ENCODE results near the gene PSMG3.

PSMG3 gene

DNA sequence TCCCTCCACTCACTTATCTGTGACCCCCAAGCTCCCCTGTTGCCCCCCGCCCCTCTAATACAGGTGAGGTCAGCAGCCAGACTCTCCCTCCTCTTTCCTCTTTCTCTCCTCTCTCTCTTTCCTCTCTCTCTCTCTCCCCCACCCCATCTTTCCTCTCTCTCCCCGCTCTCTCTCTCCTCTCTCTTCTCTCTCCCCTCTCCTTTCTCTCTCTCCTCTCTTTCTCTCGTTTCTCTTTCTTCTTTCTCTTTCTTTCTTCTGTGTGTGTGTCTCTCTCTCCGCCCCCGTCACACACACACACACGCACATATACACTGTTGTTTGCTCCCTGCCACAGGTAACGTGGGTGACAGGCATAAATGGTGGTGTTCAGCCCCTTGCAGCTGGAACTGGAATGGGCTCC lies 37.2 kb upstream of the PSMG3 start:
- no peak for DNase-seq (ENCODE audit: low read depth, low spot score)
- 100% methylated on average over 2 of the region's 7 CpGs for WGBS (ENCODE audit: insufficient coverage, insufficient read length)
- Histone ChIP-seq H3K4me1 (ENCODE audit: control insufficient read depth, insufficient read depth, low read length) (peaks cover 2% of the 10 kb centered on the region; the same call in 1 of the 2 replicates), H3K9me3 (ENCODE audit: control insufficient read depth, insufficient read depth, low read length) (no peaks in the 10 kb centered on the region), H3K4me3 (ENCODE audit: low read length) (no peak overlapping the region), H3K36me3 (ENCODE audit: control insufficient read depth, insufficient read depth, low read length) (no peaks in the 10 kb centered on the region), H3K27me3 (ENCODE audit: control insufficient read depth, insufficient read depth, low read length) (no peaks in the 10 kb centered on the region), H3K27ac (ENCODE audit: low read length) (no peak overlapping the region)

DNA sequence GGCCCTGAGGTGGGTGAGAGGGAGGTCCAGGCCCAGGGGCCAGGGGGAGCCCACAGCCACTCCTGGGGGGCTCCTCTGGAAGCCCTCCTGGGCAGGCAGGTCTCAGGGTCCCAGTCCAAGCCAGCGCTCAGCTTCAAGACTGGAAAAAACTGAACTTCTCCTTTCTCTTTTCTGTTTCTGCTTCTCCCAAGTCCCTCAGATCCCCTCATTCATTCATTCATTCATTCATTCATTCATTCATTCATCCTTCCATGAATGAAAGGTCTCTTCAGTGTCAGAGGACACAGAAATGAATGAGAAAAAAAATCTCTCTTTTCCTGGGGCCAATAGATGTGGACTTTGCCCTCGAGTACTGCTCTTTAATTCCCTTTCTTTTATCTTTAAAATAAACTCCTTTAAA lies 34.6 kb upstream of the PSMG3 start:
- Histone ChIP-seq H3K36me3 (ENCODE audit: control insufficient read depth, insufficient read depth, low read length) (no peaks in the 10 kb centered on the region), H3K4me1 (ENCODE audit: control insufficient read depth, insufficient read depth, low read length) (peaks cover 2% of the 10 kb centered on the region; the same call in 1 of the 2 replicates), H3K4me3 (ENCODE audit: low read length) (no peak overlapping the region), H3K27me3 (ENCODE audit: control insufficient read depth, insufficient read depth, low read length) (no peaks in the 10 kb centered on the region; the same call in 1 of the 2 replicates), H3K27ac (ENCODE audit: low read length) (no peak overlapping the region), H3K9me3 (ENCODE audit: control insufficient read depth, insufficient read depth, low read length) (no peaks in the 10 kb centered on the region)
- no CpG with 5 or more reads among the region's 2 CpGs for WGBS (ENCODE audit: insufficient coverage, insufficient read length)
- no peak for DNase-seq (ENCODE audit: low read depth, low spot score)

DNA sequence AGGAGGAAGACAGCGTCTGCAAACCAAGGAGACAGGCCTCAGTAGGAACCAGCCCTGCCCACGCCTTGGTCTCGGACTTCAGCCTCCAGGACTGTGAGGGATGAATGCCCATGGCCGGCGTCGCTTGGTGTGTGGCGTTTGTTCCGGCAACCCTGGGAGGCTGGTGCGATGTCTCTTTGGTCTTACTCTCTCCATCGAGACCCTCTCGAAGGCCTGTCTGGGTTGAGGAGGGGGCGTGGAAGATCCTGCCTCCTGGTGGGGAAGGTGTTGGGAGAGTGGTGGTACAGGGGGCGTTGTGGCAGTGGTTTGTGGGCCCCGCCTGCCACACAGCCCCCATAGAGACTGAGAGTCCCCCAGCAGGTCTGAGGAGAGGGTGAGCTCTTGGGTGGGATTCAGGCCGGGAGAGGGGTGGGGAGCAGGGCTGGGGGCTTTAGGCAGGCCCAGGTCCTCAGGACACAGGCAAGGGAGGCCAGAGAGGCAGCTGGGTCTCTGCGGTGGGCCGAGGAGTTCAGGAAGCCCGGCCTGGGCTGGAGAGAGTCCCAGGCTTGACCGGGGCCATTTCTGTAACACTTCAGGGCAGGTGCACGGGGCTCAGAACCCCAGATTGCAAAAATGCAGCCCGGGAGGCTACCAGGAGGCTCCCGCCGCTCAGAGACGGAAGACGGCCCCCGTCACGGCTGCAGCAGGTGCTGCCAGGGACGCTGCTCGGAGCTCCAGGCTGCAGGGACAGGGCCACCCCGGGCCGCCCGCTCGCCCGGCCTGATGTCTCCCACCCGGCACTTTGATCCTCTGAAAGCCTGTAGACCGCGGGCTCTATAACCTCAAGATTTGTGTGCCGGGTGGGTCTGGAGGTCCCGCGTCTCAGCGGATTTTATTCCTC lies 33.8 kb upstream of the PSMG3 start:
- no CpG with 5 or more reads among the region's 41 CpGs for WGBS (ENCODE audit: insufficient coverage, insufficient read length)
- Histone ChIP-seq H3K4me1 (ENCODE audit: control insufficient read depth, insufficient read depth, low read length) (peaks cover 2% of the 10 kb centered on the region; the same call in 1 of the 2 replicates), H3K4me3 (ENCODE audit: low read length) (no peak overlapping the region), H3K36me3 (ENCODE audit: control insufficient read depth, insufficient read depth, low read length) (no peaks in the 10 kb centered on the region), H3K9me3 (ENCODE audit: control insufficient read depth, insufficient read depth, low read length) (no peaks in the 10 kb centered on the region), H3K27ac (ENCODE audit: low read length) (no peak overlapping the region), H3K27me3 (ENCODE audit: control insufficient read depth, insufficient read depth, low read length) (no peaks in the 10 kb centered on the region; the same call in 1 of the 2 replicates)
- no peak for DNase-seq (ENCODE audit: low read depth, low spot score)

DNA sequence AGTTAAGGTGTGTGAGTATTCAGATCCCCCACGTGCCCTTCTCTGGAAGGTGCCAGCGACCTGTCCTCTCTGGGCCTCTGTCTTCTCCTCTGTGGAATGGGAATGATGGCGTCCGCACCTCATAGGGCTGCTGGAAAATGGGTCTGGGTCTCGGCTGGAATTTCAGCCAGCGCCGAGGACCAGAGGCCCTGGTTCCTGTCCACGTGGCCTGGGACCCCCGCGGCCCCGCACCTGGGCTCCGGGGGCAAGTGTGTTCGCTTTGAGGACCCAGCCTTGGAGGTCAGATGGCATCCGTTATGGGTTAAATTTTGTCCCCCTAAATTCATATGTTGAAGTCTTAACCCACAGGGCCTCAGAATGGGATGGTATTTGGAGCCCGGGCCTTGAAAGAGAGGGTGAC lies 32.6 kb upstream of the PSMG3 start:
- Histone ChIP-seq H3K9me3 (ENCODE audit: control insufficient read depth, insufficient read depth, low read length) (no peaks in the 10 kb centered on the region), H3K27me3 (ENCODE audit: control insufficient read depth, insufficient read depth, low read length) (no peaks in the 10 kb centered on the region; the same call in 1 of the 2 replicates), H3K4me3 (ENCODE audit: low read length) (no peak overlapping the region), H3K36me3 (ENCODE audit: control insufficient read depth, insufficient read depth, low read length) (no peaks in the 10 kb centered on the region), H3K27ac (ENCODE audit: low read length) (no peak overlapping the region), H3K4me1 (ENCODE audit: control insufficient read depth, insufficient read depth, low read length) (no peaks in the 10 kb centered on the region)
- DNase-seq (ENCODE audit: low read depth, low spot score): no peak
- no CpG with 5 or more reads among the region's 15 CpGs for WGBS (ENCODE audit: insufficient coverage, insufficient read length)

DNA sequence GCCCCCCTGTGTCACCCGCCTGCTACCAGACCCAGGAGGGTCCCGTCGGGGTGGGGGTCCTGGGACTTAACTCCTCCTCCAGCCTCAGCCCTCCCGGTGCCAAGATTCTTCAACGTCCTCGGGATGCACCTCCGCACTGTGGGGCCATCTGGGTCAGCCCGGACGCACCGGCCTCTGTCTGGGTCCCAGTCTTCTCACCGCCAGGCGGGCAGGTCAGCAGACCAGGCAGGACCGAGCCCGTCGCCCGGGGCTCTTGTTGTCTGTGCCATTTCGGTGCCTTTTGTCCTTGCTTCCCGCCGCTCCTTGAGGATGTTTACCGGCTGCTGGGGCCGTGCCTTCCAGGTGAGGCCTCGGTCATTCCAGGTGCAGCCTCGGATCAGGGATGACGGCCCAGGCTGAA lies 32.1 kb upstream of the PSMG3 start:
- no peak for DNase-seq (ENCODE audit: low read depth, low spot score)
- Histone ChIP-seq H3K27me3 (ENCODE audit: control insufficient read depth, insufficient read depth, low read length) (no peaks in the 10 kb centered on the region; the same call in 1 of the 2 replicates), H3K4me1 (ENCODE audit: control insufficient read depth, insufficient read depth, low read length) (no peaks in the 10 kb centered on the region), H3K4me3 (ENCODE audit: low read length) (no peak overlapping the region), H3K27ac (ENCODE audit: low read length) (no peak overlapping the region), H3K36me3 (ENCODE audit: control insufficient read depth, insufficient read depth, low read length) (no peaks in the 10 kb centered on the region), H3K9me3 (ENCODE audit: control insufficient read depth, insufficient read depth, low read length) (no peaks in the 10 kb centered on the region)
- WGBS (ENCODE audit: insufficient coverage, insufficient read length): no CpG with 5 or more reads among the region's 24 CpGs

DNA sequence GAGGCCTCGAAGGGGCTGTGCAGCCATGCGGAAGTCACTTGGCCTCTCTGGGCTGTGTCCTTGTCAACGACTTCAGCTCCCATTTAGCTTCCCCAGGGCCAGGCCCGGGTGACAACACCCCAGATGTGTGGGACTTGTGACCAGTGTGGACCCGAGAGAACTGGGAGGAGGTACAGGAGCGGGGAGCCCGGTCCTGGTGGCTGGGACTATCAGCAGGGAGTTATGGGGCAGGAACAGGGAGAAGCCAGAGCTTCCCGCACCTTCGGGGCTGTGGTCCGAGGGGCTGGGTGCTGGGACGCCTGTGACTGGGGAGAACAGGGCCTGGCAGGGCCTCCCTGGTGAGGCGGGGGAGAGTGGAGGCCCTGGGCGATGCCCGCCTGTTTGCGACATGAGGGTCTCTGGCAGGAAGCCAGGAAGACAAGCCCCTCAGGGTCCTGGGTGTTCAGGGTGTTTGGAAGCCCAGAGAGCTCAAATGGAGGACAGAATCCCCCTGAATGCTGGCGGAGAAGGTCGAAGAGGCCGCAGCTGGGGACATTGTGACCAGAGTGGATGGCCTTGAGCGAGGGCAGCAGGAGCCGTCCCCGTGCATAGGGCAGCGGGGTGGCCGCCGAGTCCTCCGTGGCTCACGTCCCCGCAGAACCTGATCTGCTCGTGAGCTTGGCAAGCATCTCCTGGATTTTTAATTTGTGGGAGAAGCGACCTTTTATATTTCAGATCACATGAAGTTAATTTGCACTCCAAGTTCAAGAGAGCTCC lies 30.0 kb upstream of the PSMG3 start:
- Histone ChIP-seq H3K27ac (ENCODE audit: low read length) (no peak overlapping the region), H3K4me3 (ENCODE audit: low read length) (no peak overlapping the region), H3K27me3 (ENCODE audit: control insufficient read depth, insufficient read depth, low read length) (no peaks in the 10 kb centered on the region; the same call in 1 of the 2 replicates), H3K9me3 (ENCODE audit: control insufficient read depth, insufficient read depth, low read length) (no peaks in the 10 kb centered on the region), H3K4me1 (ENCODE audit: control insufficient read depth, insufficient read depth, low read length) (no peaks in the 10 kb centered on the region), H3K36me3 (ENCODE audit: control insufficient read depth, insufficient read depth, low read length) (no peaks in the 10 kb centered on the region)
- no CpG with 5 or more reads among the region's 29 CpGs for WGBS (ENCODE audit: insufficient coverage, insufficient read length)
- no peak for DNase-seq (ENCODE audit: low read depth, low spot score)

DNA sequence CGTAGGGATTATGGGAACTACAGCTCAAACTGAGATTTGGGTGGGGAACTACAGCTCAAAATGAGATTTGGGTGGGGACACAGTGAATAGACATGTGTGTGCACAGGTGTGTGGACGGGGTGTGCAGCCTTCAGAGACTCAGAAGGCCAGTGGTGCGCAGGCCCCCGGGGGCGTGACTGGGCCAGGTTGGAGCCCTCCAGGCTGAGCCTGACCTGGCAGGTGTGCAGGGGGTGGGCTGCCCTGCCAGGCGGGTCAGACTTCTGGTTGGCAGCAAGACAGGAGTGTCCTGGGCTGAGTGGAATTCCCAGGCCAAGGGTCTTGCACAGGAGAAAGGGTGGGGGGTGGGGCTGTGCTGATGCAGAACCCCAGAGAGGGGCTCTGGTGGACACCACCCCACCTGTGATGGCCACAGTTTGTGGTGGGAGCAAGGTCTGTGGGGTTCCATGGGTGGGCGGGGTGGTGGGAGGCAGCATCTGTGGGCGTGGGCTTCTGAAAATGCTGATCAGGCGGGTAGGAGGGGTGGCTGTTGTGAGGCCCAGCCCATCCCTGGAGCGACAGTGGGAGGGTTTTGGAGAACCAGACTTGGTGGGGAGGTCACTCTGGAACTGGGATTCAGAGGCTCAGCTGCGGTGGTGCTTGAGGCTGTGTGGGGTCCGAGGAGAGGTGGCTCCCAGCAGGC lies 29.3 kb upstream of the PSMG3 start:
- Histone ChIP-seq H3K4me1 (ENCODE audit: control insufficient read depth, insufficient read depth, low read length) (no peaks in the 10 kb centered on the region), H3K27me3 (ENCODE audit: control insufficient read depth, insufficient read depth, low read length) (no peaks in the 10 kb centered on the region; the same call in 1 of the 2 replicates), H3K27ac (ENCODE audit: low read length) (no peak overlapping the region), H3K4me3 (ENCODE audit: low read length) (no peak overlapping the region), H3K36me3 (ENCODE audit: control insufficient read depth, insufficient read depth, low read length) (no peaks in the 10 kb centered on the region), H3K9me3 (ENCODE audit: control insufficient read depth, insufficient read depth, low read length) (no peaks in the 10 kb centered on the region)
- WGBS (ENCODE audit: insufficient coverage, insufficient read length): no CpG with 5 or more reads among the region's 12 CpGs
- DNase-seq (ENCODE audit: low read depth, low spot score): no peak

DNA sequence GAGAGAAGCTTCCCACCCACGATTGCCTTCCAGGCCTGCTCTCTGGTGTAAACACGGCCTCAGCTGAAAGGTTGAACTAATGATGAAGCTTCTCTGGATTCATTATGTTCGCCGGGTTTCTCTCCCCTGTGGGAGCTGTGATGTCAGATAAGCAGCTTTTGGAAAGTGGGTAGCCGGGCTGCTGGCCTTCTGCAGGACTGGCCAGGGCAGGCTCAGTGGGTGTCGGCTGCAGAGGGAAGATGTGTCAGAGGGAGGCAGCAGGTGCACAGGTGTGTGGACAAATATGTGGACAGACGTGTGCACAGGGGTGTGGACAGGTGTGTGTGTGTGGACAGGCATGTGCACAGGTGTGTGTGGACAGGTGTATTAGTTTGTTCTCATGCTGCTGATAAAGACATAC lies 28.5 kb upstream of the PSMG3 start:
- H3K27me3 ChIP-seq (ENCODE audit: control insufficient read depth, insufficient read depth, low read length): no peaks in the 10 kb centered on the region; the same call in 1 of the 2 replicates
- H3K36me3 ChIP-seq (ENCODE audit: control insufficient read depth, insufficient read depth, low read length): no peaks in the 10 kb centered on the region
- no CpG with 5 or more reads among the region's 7 CpGs for WGBS (ENCODE audit: insufficient coverage, insufficient read length)
- H3K9me3 ChIP-seq (ENCODE audit: control insufficient read depth, insufficient read depth, low read length): no peaks in the 10 kb centered on the region
- no peaks in the 10 kb centered on the region for H3K4me1 ChIP-seq (ENCODE audit: control insufficient read depth, insufficient read depth, low read length)
- no peak overlapping the region for H3K4me3 ChIP-seq (ENCODE audit: low read length)
- DNase-seq (ENCODE audit: low read depth, low spot score): no peak
- no peak overlapping the region for H3K27ac ChIP-seq (ENCODE audit: low read length)

DNA sequence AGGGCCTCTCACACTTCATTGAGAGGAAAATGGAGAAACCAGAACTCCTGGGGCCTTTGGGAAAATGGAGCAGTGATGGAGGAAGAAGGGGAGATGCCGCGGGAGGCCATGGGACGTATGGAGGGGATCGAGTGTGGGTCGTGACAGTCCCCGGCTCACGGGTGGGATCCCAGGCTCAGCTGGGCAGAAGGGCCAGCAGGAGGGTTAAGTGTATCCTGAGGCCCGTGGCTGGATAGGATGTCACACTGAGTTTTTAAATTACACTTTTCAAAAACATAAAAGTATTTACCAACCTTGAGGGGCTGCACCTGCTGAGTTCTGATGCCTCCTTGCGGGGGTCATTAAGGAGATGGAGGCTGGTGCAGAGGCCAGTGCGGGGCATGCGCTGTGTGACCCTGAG lies 28.0 kb upstream of the PSMG3 start:
- H3K4me1 ChIP-seq (ENCODE audit: control insufficient read depth, insufficient read depth, low read length): no peaks in the 10 kb centered on the region
- no peak for DNase-seq (ENCODE audit: low read depth, low spot score)
- no peak overlapping the region for H3K4me3 ChIP-seq (ENCODE audit: low read length)
- no peak overlapping the region for H3K27ac ChIP-seq (ENCODE audit: low read length)
- no peaks in the 10 kb centered on the region for H3K36me3 ChIP-seq (ENCODE audit: control insufficient read depth, insufficient read depth, low read length)
- H3K27me3 ChIP-seq (ENCODE audit: control insufficient read depth, insufficient read depth, low read length): no peaks in the 10 kb centered on the region; the same call in 1 of the 2 replicates
- H3K9me3 ChIP-seq (ENCODE audit: control insufficient read depth, insufficient read depth, low read length): no peaks in the 10 kb centered on the region
- no CpG with 5 or more reads among the region's 11 CpGs for WGBS (ENCODE audit: insufficient coverage, insufficient read length)

DNA sequence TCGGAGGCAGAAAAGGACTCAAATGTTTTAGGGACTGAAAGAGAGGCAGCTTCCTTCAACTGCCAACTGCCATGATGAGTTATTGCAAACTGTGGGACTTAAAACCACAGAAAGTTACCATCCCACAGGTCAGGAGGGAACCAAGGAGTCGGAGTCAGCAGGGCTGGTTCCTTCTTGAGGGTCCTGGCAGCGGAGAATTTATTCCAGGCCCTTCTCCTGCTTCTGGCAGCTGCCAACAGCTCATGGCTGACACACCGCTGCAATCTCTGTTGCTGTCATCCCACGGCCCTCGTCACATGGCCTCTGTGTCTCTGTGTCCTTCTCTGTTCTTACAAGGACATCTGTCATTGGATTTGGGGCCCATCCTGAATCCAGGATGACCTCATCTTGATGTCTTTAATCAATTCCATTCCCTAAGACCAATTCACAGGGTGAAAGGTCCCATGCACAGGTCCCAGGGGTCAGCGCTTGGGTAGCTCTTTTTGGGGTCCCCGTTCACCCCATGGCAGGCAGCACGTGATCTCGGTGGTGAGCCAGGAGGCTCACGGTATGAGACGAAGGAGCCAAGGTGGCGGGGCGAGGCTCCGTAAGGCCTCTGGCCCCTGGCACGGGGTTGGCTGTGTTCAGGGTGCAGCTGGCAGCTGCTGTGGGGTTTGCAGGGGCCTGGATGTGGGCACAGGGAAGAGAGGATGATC lies 27.4 kb upstream of the PSMG3 start:
- Histone ChIP-seq H3K4me1 (ENCODE audit: control insufficient read depth, insufficient read depth, low read length) (no peaks in the 10 kb centered on the region), H3K27me3 (ENCODE audit: control insufficient read depth, insufficient read depth, low read length) (no peaks in the 10 kb centered on the region; the same call in 1 of the 2 replicates), H3K27ac (ENCODE audit: low read length) (no peak overlapping the region), H3K4me3 (ENCODE audit: low read length) (no peak overlapping the region), H3K36me3 (ENCODE audit: control insufficient read depth, insufficient read depth, low read length) (no peaks in the 10 kb centered on the region), H3K9me3 (ENCODE audit: control insufficient read depth, insufficient read depth, low read length) (no peaks in the 10 kb centered on the region)
- WGBS (ENCODE audit: insufficient coverage, insufficient read length): no CpG with 5 or more reads among the region's 16 CpGs
- DNase-seq (ENCODE audit: low read depth, low spot score): no peak
